OCI-LY1 (cell line): Measurements from ENCODE around the gene LLGL2.

ENCODE experiments used
- EZH2 ChIP-seq: fragments of 200-600 bp; sonication (generic), shearing (Covaris generic); IDR thresholded peaks from 2 replicates; pipeline ENCODE4 v1.8.0; 2017; ENCODE audit warnings: borderline replicate concordance, mixed run types, mild to moderate bottlenecking, antibody characterized with exemption, low read length, moderate library complexity, mixed read lengths
- TF ChIP-seq, protein P1 (sequence below): fragments of 200-600 bp; sonication (generic), shearing (Covaris generic); IDR thresholded peaks from 2 replicates; pipeline ENCODE4 v1.5.1; 2017; ENCODE audit warnings: mild to moderate bottlenecking, antibody characterized with exemption, low read length, moderate library complexity, mixed read lengths

DNA sequence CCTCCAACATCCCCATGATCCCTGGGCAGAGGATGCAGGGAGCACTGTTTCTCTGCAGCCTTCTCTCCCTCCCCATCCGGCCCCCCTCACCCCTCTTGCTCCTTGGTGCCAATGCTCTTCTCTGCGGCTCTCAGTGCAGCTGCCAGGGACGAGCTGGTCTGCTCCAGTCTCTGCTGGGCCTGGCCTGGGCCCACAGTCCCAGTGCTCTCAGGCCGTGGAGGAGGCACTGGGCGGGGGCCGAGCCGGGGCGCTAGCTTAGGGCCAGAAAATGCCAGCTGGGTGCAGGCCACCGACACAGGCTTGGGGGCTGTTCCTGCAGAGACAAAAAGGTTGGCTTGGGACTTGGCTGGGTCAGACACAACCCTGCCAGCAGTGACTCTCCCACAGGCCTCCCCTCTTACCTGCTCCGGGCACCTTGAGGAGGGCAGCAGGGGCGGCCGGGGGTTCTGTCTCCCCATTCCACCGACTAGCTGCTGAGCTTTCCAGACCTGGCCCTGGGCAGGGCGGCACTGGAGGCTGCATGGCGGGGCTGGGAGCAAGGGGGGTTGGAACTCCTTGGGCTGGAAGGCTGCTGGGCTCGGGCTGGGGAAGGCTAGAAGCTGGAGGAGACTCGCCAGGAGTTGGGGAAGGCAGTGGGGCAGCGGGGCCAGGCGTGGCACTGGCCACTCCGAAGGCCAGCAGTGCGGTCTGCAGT lies 24.0 kb upstream of the LLGL2 start:
- TF ChIP-seq, protein P1, sequence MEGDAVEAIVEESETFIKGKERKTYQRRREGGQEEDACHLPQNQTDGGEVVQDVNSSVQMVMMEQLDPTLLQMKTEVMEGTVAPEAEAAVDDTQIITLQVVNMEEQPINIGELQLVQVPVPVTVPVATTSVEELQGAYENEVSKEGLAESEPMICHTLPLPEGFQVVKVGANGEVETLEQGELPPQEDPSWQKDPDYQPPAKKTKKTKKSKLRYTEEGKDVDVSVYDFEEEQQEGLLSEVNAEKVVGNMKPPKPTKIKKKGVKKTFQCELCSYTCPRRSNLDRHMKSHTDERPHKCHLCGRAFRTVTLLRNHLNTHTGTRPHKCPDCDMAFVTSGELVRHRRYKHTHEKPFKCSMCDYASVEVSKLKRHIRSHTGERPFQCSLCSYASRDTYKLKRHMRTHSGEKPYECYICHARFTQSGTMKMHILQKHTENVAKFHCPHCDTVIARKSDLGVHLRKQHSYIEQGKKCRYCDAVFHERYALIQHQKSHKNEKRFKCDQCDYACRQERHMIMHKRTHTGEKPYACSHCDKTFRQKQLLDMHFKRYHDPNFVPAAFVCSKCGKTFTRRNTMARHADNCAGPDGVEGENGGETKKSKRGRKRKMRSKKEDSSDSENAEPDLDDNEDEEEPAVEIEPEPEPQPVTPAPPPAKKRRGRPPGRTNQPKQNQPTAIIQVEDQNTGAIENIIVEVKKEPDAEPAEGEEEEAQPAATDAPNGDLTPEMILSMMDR: no peak
- TF ChIP-seq EZH2: no peak
